GM19193 (cell line): ENCODE results near the gene ATP6V1E1.

Experiments used
- POLR2A ChIP-seq: IDR thresholded peaks from 4 replicates; pipeline ENCODE4 v1.6.1; 2011; ENCODE audit not compliant: insufficient read depth, insufficient read length; ENCODE audit errors: extremely low read depth

The ATP6V1E1 gene

GRCh38 chr22:17628406-17629172 is at the start of gene ATP6V1E1:
ATP6V1E1 (minus strand) TSS chr22:17628749; CDS start chr22:17628635, 114 bp downstream.
- peak; percentile 80 for TF ChIP-seq POLR2A

- TF ChIP-seq POLR2A = no peak
Measured at GRCh38 chr22:17675584-17675983, 47.0 kb upstream of the ATP6V1E1 start.

GRCh38 chr22:17674152-17674551 is 45.6 kb upstream of the ATP6V1E1 start:
- no peak for TF ChIP-seq POLR2A

GRCh38 chr22:17672417-17672991 is 44.0 kb upstream of the ATP6V1E1 start:
- TF ChIP-seq POLR2A = no peak

- no peak for TF ChIP-seq POLR2A
Measured at GRCh38 chr22:17665854-17666253, 37.3 kb upstream of the ATP6V1E1 start.

- TF ChIP-seq POLR2A = no peak
Measured at GRCh38 chr22:17665248-17665647, 36.7 kb upstream of the ATP6V1E1 start.

- TF ChIP-seq POLR2A = no peak
Measured at GRCh38 chr22:17664414-17665055, 36.0 kb upstream of the ATP6V1E1 start.

GRCh38 chr22:17656870-17657395 is 28.4 kb upstream of the ATP6V1E1 start:
- no peak for TF ChIP-seq POLR2A

GRCh38 chr22:17655289-17655688 is 26.7 kb upstream of the ATP6V1E1 start:
- no peak for TF ChIP-seq POLR2A

GRCh38 chr22:17648569-17648968 is 20.0 kb upstream of the ATP6V1E1 start:
- TF ChIP-seq POLR2A = no peak

- no peak for TF ChIP-seq POLR2A
Measured at GRCh38 chr22:17647991-17648390, 19.4 kb upstream of the ATP6V1E1 start.

- no peak for TF ChIP-seq POLR2A
Measured at GRCh38 chr22:17647452-17647851, 18.9 kb upstream of the ATP6V1E1 start.

GRCh38 chr22:17641269-17641668 is 12.7 kb upstream of the ATP6V1E1 start:
- no peak for TF ChIP-seq POLR2A

GRCh38 chr22:17639247-17639741 is 10.7 kb upstream of the ATP6V1E1 start:
- no peak for TF ChIP-seq POLR2A
